NCI-H1092 treated with DMSO at 0.1 percent for 48 hours (cell line): Measurements from ENCODE around the gene POP4.
"Not testable (repeated sequence)": the region's sequence is repeated elsewhere in the genome, so short reads cannot be mapped to it uniquely, and the experiment has no call there.

Experiments used
- DNase-seq: peaks from one replicate; lab custom pipeline; 2025; lab: John Stamatoyannopoulos, UW

Gene POP4

GRCh38 chr19:29612121-29612520 is 6.0 kb downstream of the POP4 start:
- no peak for DNase-seq

GRCh38 chr19:29612801-29613595 is 6.9 kb downstream of the POP4 start:
- DNase-seq: no peak

GRCh38 chr19:29614046-29614445 is 8.0 kb downstream of the POP4 start:
- DNase-seq: no peak

GRCh38 chr19:29614780-29615179 is 8.7 kb downstream of the POP4 start:
- DNase-seq: no peak

GRCh38 chr19:29615891-29616425 is 9.9 kb downstream of the POP4 start:
- no peak for DNase-seq

- DNase-seq: no peak
Observed at GRCh38 chr19:29616541-29616940, 10.5 kb downstream of the POP4 start.

- DNase-seq: no peak
Observed at GRCh38 chr19:29617366-29618266, 11.5 kb downstream of the POP4 start.

- DNase-seq: no peak
Observed at GRCh38 chr19:29618434-29618833, 12.4 kb downstream of the POP4 start.

GRCh38 chr19:29618871-29619270 is 12.8 kb downstream of the POP4 start:
- DNase-seq: no peak

GRCh38 chr19:29620931-29621351 is 14.9 kb downstream of the POP4 start:
- no peak for DNase-seq

GRCh38 chr19:29622166-29623070 is 16.3 kb downstream of the POP4 start:
- no peak for DNase-seq

- no peak for DNase-seq
Observed at GRCh38 chr19:29623726-29624488, 17.8 kb downstream of the POP4 start.

GRCh38 chr19:29624489-29625185 is 18.6 kb downstream of the POP4 start:
- DNase-seq: no peak

GRCh38 chr19:29625186-29625651 is 19.1 kb downstream of the POP4 start:
- peak; percentile 13 for DNase-seq

- DNase-seq: no peak
Observed at GRCh38 chr19:29626386-29626785, 20.3 kb downstream of the POP4 start.

- not testable (repeated sequence) for DNase-seq
Observed at GRCh38 chr19:29626832-29627231, 20.7 kb downstream of the POP4 start.

- DNase-seq: no peak
Observed at GRCh38 chr19:29628661-29629385, 22.7 kb downstream of the POP4 start.

GRCh38 chr19:29629836-29630534 is 23.9 kb downstream of the POP4 start:
- DNase-seq: no peak

- DNase-seq: no peak
Observed at GRCh38 chr19:29630655-29631054, 24.6 kb downstream of the POP4 start.
